Neuronal stem cell (in vitro differentiated cells): ENCODE measurements around the gene CCNDBP1.

Source experiments
- DNase-seq: peaks from one replicate; pipeline ENCODE4 v3.0.0-alpha.2; 2013; ENCODE audit warnings: low spot score
- H2AFZ ChIP-seq: one replicate; pipeline ENCODE4 v1.6.1; 2013; ENCODE audit warnings: mild to moderate bottlenecking, low read length, inconsistent platforms
- H2AK5ac ChIP-seq: 2 replicates; pipeline ENCODE4 v1.6.1; 2013; ENCODE audit warnings: low read depth, mild to moderate bottlenecking, inconsistent platforms, low read length, moderate library complexity, mixed read lengths
- H2BK120ac ChIP-seq: 2 replicates; pipeline ENCODE4 v1.6.1; 2013; ENCODE audit warnings: low read depth, mild to moderate bottlenecking, inconsistent platforms, low read length, moderate library complexity, mixed read lengths
- H2BK12ac ChIP-seq: one replicate; pipeline ENCODE4 v1.6.1; 2013; ENCODE audit warnings: low read length, inconsistent platforms
- H2BK15ac ChIP-seq: 2 replicates; pipeline ENCODE4 v1.6.1; 2013; ENCODE audit warnings: mild to moderate bottlenecking, low read length, inconsistent platforms, mixed read lengths
- H2BK5ac ChIP-seq: one replicate; pipeline ENCODE4 v1.6.1; 2013; ENCODE audit warnings: inconsistent platforms, mild to moderate bottlenecking, low read length, moderate library complexity
- H3K14ac ChIP-seq: one replicate; pipeline ENCODE4 v1.6.1; 2013; ENCODE audit warnings: low read length, inconsistent platforms
- H3K18ac ChIP-seq: 2 replicates; pipeline ENCODE4 v1.6.1; 2013; ENCODE audit warnings: low read length, inconsistent platforms
- H3K23ac ChIP-seq: 2 replicates; pipeline ENCODE4 v1.6.1; 2013; ENCODE audit warnings: low read depth, mild to moderate bottlenecking, mixed read lengths, low read length, inconsistent platforms; ENCODE audit not compliant: poor library complexity
- H3K27ac ChIP-seq: replicated peaks from 3 replicates; pipeline ENCODE4 v1.5.1; 2013; ENCODE audit warnings: low read length, inconsistent platforms
- H3K27me3 ChIP-seq, 3 experiments: 2 replicates each; pipeline ENCODE4 v1.6.1; 2013; ENCODE audit warnings: low read length in 3 of 3, mild to moderate bottlenecking in 2 of 3, inconsistent platforms in 1 of 3, low read depth in 1 of 3, mixed read lengths in 1 of 3, moderate library complexity in 1 of 3; ENCODE audit not compliant: control insufficient read depth in 3 of 3, insufficient read depth in 3 of 3
- H3K36me3 ChIP-seq, 2 donors: replicated peaks in 1 of 2; 2 replicates each; pipeline ENCODE4 v1.6.1; 2013; ENCODE audit warnings: low read length in 2 of 2; ENCODE audit not compliant: control insufficient read depth in 2 of 2, insufficient read depth in 2 of 2
- H3K4ac ChIP-seq: 2 replicates; pipeline ENCODE4 v1.6.1; 2013; ENCODE audit warnings: inconsistent platforms, mild to moderate bottlenecking, low read length, moderate library complexity
- H3K4me1 ChIP-seq, 2 donors: 1 replicate in 1 of 2; 2 replicates in 1 of 2; pipeline ENCODE4 v1.6.1; 2013; ENCODE audit warnings: low read length in 2 of 2, low read depth in 1 of 2; ENCODE audit not compliant: control insufficient read depth in 2 of 2, insufficient read depth in 1 of 2
- H3K4me2 ChIP-seq: one replicate; pipeline ENCODE4 v1.6.1; 2013; ENCODE audit warnings: mild to moderate bottlenecking, low read length, inconsistent platforms; ENCODE audit not compliant: insufficient read depth, poor library complexity, severe bottlenecking
- H3K4me3 ChIP-seq, 2 donors: 2 replicates each; pipeline ENCODE4 v1.5.1; 2013; ENCODE audit warnings: low read length in 2 of 2, mild to moderate bottlenecking in 2 of 2, inconsistent platforms in 1 of 2, moderate library complexity in 1 of 2
- H3K79me1 ChIP-seq: one replicate; pipeline ENCODE4 v1.6.1; 2013; ENCODE audit warnings: low read depth, mild to moderate bottlenecking, inconsistent platforms, low read length, moderate library complexity
- H3K9ac ChIP-seq: one replicate; pipeline ENCODE4 v1.6.1; 2013; ENCODE audit warnings: mild to moderate bottlenecking, low read depth, low read length, inconsistent platforms; ENCODE audit not compliant: poor library complexity
- H3K9me3 ChIP-seq, 2 donors: replicated peaks in 1 of 2; 2 replicates each; pipeline versions ENCODE3 to v1.6.1; 2013; ENCODE audit warnings: low read length in 2 of 2, mild to moderate bottlenecking in 2 of 2, inconsistent platforms in 1 of 2, low read depth in 1 of 2, mixed read lengths in 1 of 2, moderate library complexity in 1 of 2; ENCODE audit not compliant: control insufficient read depth in 2 of 2, insufficient read depth in 1 of 2
- H4K8ac ChIP-seq: one replicate; pipeline ENCODE4 v1.6.1; 2013; ENCODE audit warnings: low read depth, mild to moderate bottlenecking, inconsistent platforms, low read length, moderate library complexity
- H4K91ac ChIP-seq: one replicate; pipeline ENCODE4 v1.6.1; 2013; ENCODE audit warnings: low read length, low read depth, mild to moderate bottlenecking, inconsistent platforms; ENCODE audit not compliant: poor library complexity
- WGBS, 2 donors: extraction: QIAGEN DNeasy Blood & Tissue Kit; methylation state at CpG; one replicate each; pipeline ENCODE4 v1.1.7; 2013; ENCODE audit warnings: missing lambda C conversion rate in 2 of 2, mixed read lengths in 1 of 2; ENCODE audit not compliant: insufficient read length in 2 of 2, insufficient replicate concordance in 1 of 2; ENCODE audit errors: extremely low coverage in 2 of 2; 5-methylcytosine and 5-hydroxymethylcytosine counted together

Gene CCNDBP1

DNA sequence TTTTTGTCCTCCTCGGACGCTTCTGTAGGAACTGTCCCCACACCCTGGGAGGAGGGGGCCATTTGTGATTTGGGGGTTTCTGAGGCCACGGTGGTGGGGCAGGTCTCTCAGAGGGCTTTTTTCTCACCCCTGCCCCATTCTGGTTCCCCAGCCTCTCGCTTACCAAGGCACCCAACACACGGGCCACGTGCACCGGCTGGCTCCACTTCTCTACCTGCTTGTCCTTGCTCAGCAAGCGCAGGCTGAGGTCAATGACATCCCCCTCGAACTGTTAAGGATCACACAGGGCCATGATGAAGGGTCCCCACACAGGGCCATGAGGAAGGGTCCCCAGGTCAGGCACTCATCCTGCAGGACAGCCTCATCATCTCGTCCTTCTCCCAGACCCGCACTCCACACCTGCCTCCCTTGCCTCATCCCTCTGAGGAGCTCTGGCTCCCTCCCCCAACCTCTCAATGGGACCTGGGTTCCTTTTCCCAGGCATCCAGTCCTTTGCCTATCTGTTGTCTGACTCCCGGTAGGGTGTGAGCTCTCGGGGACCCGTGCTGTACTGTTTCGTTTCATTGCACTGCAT lies 25.1 kb downstream of the CCNDBP1 start:
- H2BK5ac ChIP-seq = no peak overlapping the region
- peak overlapping the region; percentile 20 for H3K23ac ChIP-seq
- H2AK5ac ChIP-seq = peak overlapping the region; percentile 47
- H3K36me3 ChIP-seq = no peaks in the 10 kb centered on the region
- WGBS, 2 donors = no CpG with 5 or more reads among the region's 15 CpGs
- H3K27me3 ChIP-seq = peaks cover 0 to 57% (median 0%) of the 10 kb centered on the region in 3 experiments
- H3K27ac ChIP-seq = no peak overlapping the region
- no peak overlapping the region for H2BK120ac ChIP-seq
- no peak overlapping the region for H3K4ac ChIP-seq
- H4K91ac ChIP-seq = no peak overlapping the region
- peak overlapping the region; percentile 69 for H2BK15ac ChIP-seq
- no peaks in the 10 kb centered on the region for H3K9me3 ChIP-seq
- DNase-seq = no peak
- peak overlapping the region; percentile 53 for H3K18ac ChIP-seq
- peak overlapping the region; percentile 66 for H4K8ac ChIP-seq
- no peak overlapping the region for H2AFZ ChIP-seq
- H3K4me2 ChIP-seq = no peak overlapping the region
- H3K4me3 ChIP-seq = no peak overlapping the region
- H3K9ac ChIP-seq = peak overlapping the region; percentile 51
- no peaks in the 10 kb centered on the region for H3K79me1 ChIP-seq
- no peaks in the 10 kb centered on the region for H3K4me1 ChIP-seq
- H2BK12ac ChIP-seq = no peak overlapping the region
- H3K14ac ChIP-seq = peak overlapping the region; percentile 48

GRCh38 chr15:43210807-43211206 lies 25.6 kb downstream of the CCNDBP1 start:
- H3K18ac ChIP-seq = peak overlapping the region; percentile 23
- no peak overlapping the region for H2AK5ac ChIP-seq
- H3K23ac ChIP-seq = no peak overlapping the region
- no peak overlapping the region for H2BK5ac ChIP-seq
- H3K4me3 ChIP-seq = no peak overlapping the region
- H3K27ac ChIP-seq = no peak overlapping the region
- no peak overlapping the region for H2BK12ac ChIP-seq
- no peak overlapping the region for H2BK15ac ChIP-seq
- H3K4me1 ChIP-seq = no peaks in the 10 kb centered on the region
- no peak for DNase-seq
- H3K14ac ChIP-seq = no peak overlapping the region
- H4K91ac ChIP-seq = no peak overlapping the region
- H3K4ac ChIP-seq = no peak overlapping the region
- H3K36me3 ChIP-seq = no peaks in the 10 kb centered on the region
- H2BK120ac ChIP-seq = no peak overlapping the region
- no peaks in the 10 kb centered on the region for H3K79me1 ChIP-seq
- no peak overlapping the region for H3K4me2 ChIP-seq
- H4K8ac ChIP-seq = peak overlapping the region; percentile 66
- H3K9ac ChIP-seq = no peak overlapping the region
- peaks cover 0 to 55% (median 0%) of the 10 kb centered on the region in 3 experiments for H3K27me3 ChIP-seq
- H2AFZ ChIP-seq = no peak overlapping the region
- WGBS, 2 donors = no CpG with 5 or more reads among the region's 9 CpGs
- no peaks in the 10 kb centered on the region for H3K9me3 ChIP-seq

DNA sequence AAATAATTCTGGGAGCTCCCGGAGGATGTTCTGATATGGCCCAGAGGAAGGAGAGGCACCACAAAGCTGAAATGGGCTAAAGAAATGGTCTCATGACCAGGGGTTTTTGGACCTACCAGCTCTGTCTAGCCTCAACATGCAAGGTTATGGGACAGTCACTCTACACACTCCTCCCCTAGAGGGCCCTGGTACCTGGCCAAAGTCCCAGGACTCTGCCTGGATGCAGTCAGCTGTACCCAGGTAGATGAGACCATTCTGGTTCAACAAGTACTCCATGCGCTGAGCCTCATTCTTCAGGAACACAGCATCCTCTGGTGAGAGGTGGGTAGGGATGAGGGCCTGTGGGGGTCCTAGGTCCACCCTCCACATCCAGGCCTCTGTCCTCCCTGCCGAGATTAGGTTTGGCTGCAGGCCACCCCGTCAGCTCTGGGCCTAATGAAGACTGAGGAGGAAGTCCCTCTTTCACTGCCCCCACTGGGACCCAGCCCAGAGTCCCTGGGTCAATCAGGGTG lies 26.1 kb downstream of the CCNDBP1 start:
- Histone ChIP-seq H3K4me1 (no peaks in the 10 kb centered on the region), H4K91ac (no peak overlapping the region), H2AK5ac (no peak overlapping the region), H2BK5ac (no peak overlapping the region), H3K27ac (no peak overlapping the region), H3K36me3 (no peaks in the 10 kb centered on the region), H3K23ac (no peak overlapping the region), H3K4me3 (no peak overlapping the region), H3K18ac (no peak overlapping the region), H2BK120ac (no peak overlapping the region), H3K9ac (no peak overlapping the region), H3K9me3 (no peaks in the 10 kb centered on the region), H3K14ac (no peak overlapping the region), H2BK12ac (no peak overlapping the region), H3K4ac (no peak overlapping the region), H3K4me2 (no peak overlapping the region), H2AFZ (no peak overlapping the region), H3K27me3 (peaks cover 0 to 50% (median 0%) of the 10 kb centered on the region in 3 experiments), H2BK15ac (no peak overlapping the region), H4K8ac (no peak overlapping the region), H3K79me1 (no peaks in the 10 kb centered on the region)
- no CpG with 5 or more reads among the region's 4 CpGs for WGBS, 2 donors
- DNase-seq = no peak

DNA sequence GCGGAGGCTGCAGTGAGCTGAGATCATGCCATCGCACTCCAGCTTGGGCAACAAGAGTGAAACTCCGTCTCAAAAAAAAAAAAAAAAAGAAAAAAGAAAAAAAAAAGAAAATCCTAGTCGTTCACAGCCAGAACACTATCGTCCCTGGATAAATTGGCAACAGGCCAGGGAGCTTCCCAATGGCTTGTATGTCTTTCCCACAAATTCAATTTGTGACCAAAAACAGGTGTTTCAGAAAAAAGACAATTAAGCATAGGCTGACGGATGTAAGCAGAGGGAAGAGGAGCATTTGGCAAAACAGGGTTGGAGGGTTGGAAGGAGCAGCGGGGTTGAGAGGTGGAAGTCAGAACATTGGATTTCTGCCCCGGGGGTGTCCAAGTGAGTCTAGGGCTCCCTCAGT lies 27.1 kb downstream of the CCNDBP1 start:
- Histone ChIP-seq H3K4ac (no peak overlapping the region), H3K27me3 (peaks cover 0 to 44% (median 0%) of the 10 kb centered on the region in 3 experiments)

More for the DNA sequence above, 27.1 kb downstream of the CCNDBP1 start:
- Histone ChIP-seq H2BK5ac (no peak overlapping the region), H3K18ac (no peak overlapping the region), H3K9me3 (no peaks in the 10 kb centered on the region), H3K4me1 (no peaks in the 10 kb centered on the region), H2BK15ac (no peak overlapping the region), H3K9ac (no peak overlapping the region), H4K8ac (no peak overlapping the region), H3K4me2 (no peak overlapping the region), H2AK5ac (no peak overlapping the region), H2AFZ (no peak overlapping the region), H3K14ac (no peak overlapping the region), H2BK120ac (no peak overlapping the region), H3K27ac (no peak overlapping the region), H3K4me3 (no peak overlapping the region), H3K79me1 (no peaks in the 10 kb centered on the region), H2BK12ac (no peak overlapping the region), H3K23ac (no peak overlapping the region), H4K91ac (no peak overlapping the region), H3K36me3 (no peaks in the 10 kb centered on the region)
- DNase-seq = no peak
- no CpG with 5 or more reads among the region's 8 CpGs for WGBS, 2 donors
